ENCODE data around the gene KDM3B.

Gene KDM3B

DNA sequence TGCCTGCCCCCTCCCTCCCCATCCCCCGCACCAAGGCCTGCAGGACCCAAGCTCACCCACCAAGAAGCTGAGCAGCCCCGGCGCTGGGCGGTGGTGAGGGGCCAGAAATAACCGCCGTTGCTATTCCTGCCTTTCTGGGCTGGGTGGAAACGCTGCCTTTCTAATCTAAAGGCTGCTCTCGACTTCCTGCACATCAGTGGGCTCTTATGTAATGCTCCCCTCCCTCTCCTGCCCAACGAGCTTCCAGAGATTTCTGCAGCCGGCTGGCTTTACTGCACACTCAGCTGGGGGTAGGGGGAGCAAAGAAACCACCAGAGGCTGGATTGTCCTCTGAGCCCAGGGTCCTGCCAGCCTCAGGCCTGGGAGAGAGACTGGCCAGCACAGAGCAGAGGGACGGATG is 105.9 kb downstream of the KDM3B start:
- H3K9me3 ChIP-seq (ENCODE audit: control insufficient read depth, low read length) = no peaks in the 10 kb centered on the region

DNA sequence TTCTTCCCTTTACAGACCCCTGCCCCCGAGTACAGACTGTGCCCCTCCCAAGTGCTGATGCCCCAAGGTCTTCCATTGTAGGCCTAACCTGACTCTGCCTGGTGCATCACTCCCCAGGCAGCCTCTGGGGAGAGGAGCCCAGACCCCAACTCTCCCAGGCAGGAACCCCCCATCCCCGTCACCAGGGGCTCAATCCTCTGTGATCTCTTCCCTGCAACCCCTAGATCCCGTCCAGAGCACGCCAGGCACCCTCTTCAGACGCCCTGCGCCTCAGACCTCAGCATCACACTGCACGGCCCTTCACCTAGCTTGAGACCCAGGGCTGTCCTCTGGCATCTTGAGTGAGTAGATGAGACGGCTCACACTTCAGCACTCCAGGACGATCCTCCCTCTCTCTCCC is 106.4 kb downstream of the KDM3B start:
- DNase-seq = no peak
- H2BK12ac ChIP-seq (ENCODE audit: low read length in 2 of 2) = no peak overlapping the region
- H3K9me3 ChIP-seq (ENCODE audit: control insufficient read depth, low read length) = no peaks in the 10 kb centered on the region
- peaks cover 19% of the 10 kb centered on the region in 2 experiments for H3K27me3 ChIP-seq (ENCODE audit: control insufficient read depth in 1 of 2, insufficient read depth in 1 of 2, low read length in 2 of 2)
- no peak overlapping the region for H2BK15ac ChIP-seq (ENCODE audit: low read depth, poor library complexity, severe bottlenecking)
- no peak overlapping the region for H3K27ac ChIP-seq (ENCODE audit: low read length, poor library complexity, severe bottlenecking)
- H2AFZ ChIP-seq (ENCODE audit: low read depth, low read length) = no peak overlapping the region
- H3K18ac ChIP-seq (ENCODE audit: low read depth in 1 of 2, low read length in 2 of 2) = no peak overlapping the region
- no peak overlapping the region for H3K4me2 ChIP-seq (ENCODE audit: low read length, poor library complexity, severe bottlenecking)
- no peaks in the 10 kb centered on the region for H3K79me1 ChIP-seq (replicated peaks; ENCODE audit: low read length, poor library complexity, severe bottlenecking)
- peaks cover 5% of the 10 kb centered on the region for H3K4me1 ChIP-seq (ENCODE audit: control insufficient read depth, insufficient read depth, low read depth, low read length)
- WGBS = 93% methylated on average over 9 of the region's 9 CpGs
- H2BK5ac ChIP-seq (ENCODE audit: low read depth, low read length, poor library complexity, severe bottlenecking) = no peak overlapping the region
- H3K14ac ChIP-seq (ENCODE audit: low read length in 2 of 2) = no peak overlapping the region
- no peak overlapping the region for H4K91ac ChIP-seq (ENCODE audit: low read length)
- no peak overlapping the region for H2BK120ac ChIP-seq (ENCODE audit: low read depth, low read length)
- no peak overlapping the region for H3K4me3 ChIP-seq (ENCODE audit: insufficient read depth in 1 of 2, low read depth in 1 of 2, low read length in 2 of 2)
- H4K8ac ChIP-seq (ENCODE audit: low read length) = no peak overlapping the region
- H3K9ac ChIP-seq (ENCODE audit: low read length) = no peak overlapping the region
- no peak overlapping the region for H3K4ac ChIP-seq (ENCODE audit: low read depth in 1 of 2, low read length in 2 of 2)
- H2AK5ac ChIP-seq (ENCODE audit: low read length, severe bottlenecking) = no peak overlapping the region
- H3K23ac ChIP-seq (ENCODE audit: low read length in 2 of 2) = no peak overlapping the region
- no peaks in the 10 kb centered on the region for H3K36me3 ChIP-seq (ENCODE audit: control insufficient read depth in 1 of 2, insufficient read depth in 2 of 2, low read depth in 1 of 2, low read length in 2 of 2)

More for the DNA sequence above, 105.9 kb downstream of the KDM3B start:
- Histone ChIP-seq H3K36me3 (ENCODE audit: control insufficient read depth in 1 of 2, insufficient read depth in 2 of 2, low read depth in 1 of 2, low read length in 2 of 2) (no peaks in the 10 kb centered on the region), H2BK5ac (ENCODE audit: low read depth, low read length, poor library complexity, severe bottlenecking) (no peak overlapping the region), H3K79me1 (replicated peaks; ENCODE audit: low read length, poor library complexity, severe bottlenecking) (no peaks in the 10 kb centered on the region), H3K4ac (ENCODE audit: low read depth in 1 of 2, low read length in 2 of 2) (no peak overlapping the region), H2BK15ac (ENCODE audit: low read depth, poor library complexity, severe bottlenecking) (no peak overlapping the region), H3K23ac (ENCODE audit: low read length in 2 of 2) (no peak overlapping the region), H3K4me3 (ENCODE audit: insufficient read depth in 1 of 2, low read depth in 1 of 2, low read length in 2 of 2) (no peak overlapping the region), H2AFZ (ENCODE audit: low read depth, low read length) (no peak overlapping the region), H3K4me1 (ENCODE audit: control insufficient read depth, insufficient read depth, low read depth, low read length) (peaks cover 3% of the 10 kb centered on the region), H2AK5ac (ENCODE audit: low read length, severe bottlenecking) (no peak overlapping the region), H3K9ac (ENCODE audit: low read length) (no peak overlapping the region), H4K8ac (ENCODE audit: low read length) (no peak overlapping the region), H3K4me2 (ENCODE audit: low read length, poor library complexity, severe bottlenecking) (no peak overlapping the region), H3K14ac (ENCODE audit: low read length in 2 of 2) (no peak overlapping the region), H4K91ac (ENCODE audit: low read length) (no peak overlapping the region), H3K27ac (ENCODE audit: low read length, poor library complexity, severe bottlenecking) (no peak overlapping the region), H3K27me3 (ENCODE audit: control insufficient read depth in 1 of 2, insufficient read depth in 1 of 2, low read length in 2 of 2) (peaks cover 19% of the 10 kb centered on the region in 2 experiments), H3K18ac (ENCODE audit: low read depth in 1 of 2, low read length in 2 of 2) (no peak overlapping the region), H2BK120ac (ENCODE audit: low read depth, low read length) (no peak overlapping the region), H2BK12ac (ENCODE audit: low read length in 2 of 2) (no peak overlapping the region)
- 72% methylated on average over 11 of the region's 11 CpGs for WGBS
- DNase-seq = no peak

DNA sequence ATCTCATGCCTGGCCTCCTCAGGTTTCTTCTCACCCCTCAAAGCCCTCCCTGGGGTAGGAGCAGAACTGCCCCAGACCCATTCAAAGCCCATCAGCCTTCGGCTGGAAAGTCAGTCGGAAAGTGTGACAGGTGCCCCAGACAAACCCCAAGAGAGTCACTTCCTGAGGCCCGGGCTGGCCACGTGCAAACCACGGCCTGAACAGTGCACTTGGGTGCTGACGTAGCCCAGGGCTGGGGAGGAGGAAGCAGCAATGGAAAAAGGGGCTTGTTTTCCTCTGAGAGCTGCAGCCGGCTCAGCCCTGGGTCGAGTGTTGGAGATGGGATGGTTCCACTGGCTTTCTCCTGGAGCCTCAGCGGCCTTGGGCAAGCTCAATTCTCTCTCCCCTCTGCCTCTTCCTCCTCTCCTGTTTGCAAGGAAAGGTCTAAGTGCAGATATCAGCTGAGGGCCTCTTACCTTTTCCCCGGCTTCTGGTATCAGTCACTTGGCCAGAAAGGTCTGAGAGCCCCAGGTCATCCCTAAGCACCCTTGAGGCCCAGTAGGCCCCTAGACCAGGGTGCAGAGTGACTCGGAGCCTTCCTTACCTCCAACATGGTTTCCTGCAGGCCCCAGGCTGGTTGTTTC is 106.9 kb downstream of the KDM3B start:
- peaks cover 5% of the 10 kb centered on the region for H3K4me1 ChIP-seq (ENCODE audit: control insufficient read depth, insufficient read depth, low read depth, low read length)
- H2AFZ ChIP-seq (ENCODE audit: low read depth, low read length) = no peak overlapping the region
- no peak overlapping the region for H2AK5ac ChIP-seq (ENCODE audit: low read length, severe bottlenecking)
- H4K8ac ChIP-seq (ENCODE audit: low read length) = no peak overlapping the region
- H4K91ac ChIP-seq (ENCODE audit: low read length) = peak overlapping the region; percentile 31
- no peak overlapping the region for H2BK15ac ChIP-seq (ENCODE audit: low read depth, poor library complexity, severe bottlenecking)
- no peak overlapping the region for H2BK120ac ChIP-seq (ENCODE audit: low read depth, low read length)
- H3K4me3 ChIP-seq (ENCODE audit: insufficient read depth in 1 of 2, low read depth in 1 of 2, low read length in 2 of 2) = no peak overlapping the region
- H3K4me2 ChIP-seq (ENCODE audit: low read length, poor library complexity, severe bottlenecking) = no peak overlapping the region
- no peak overlapping the region for H3K9ac ChIP-seq (ENCODE audit: low read length)
- peak; percentile 32 for DNase-seq
- no peak overlapping the region for H3K4ac ChIP-seq (ENCODE audit: low read depth in 1 of 2, low read length in 2 of 2)
- no peaks in the 10 kb centered on the region for H3K9me3 ChIP-seq (ENCODE audit: control insufficient read depth, low read length)
- no peak overlapping the region for H3K27ac ChIP-seq (ENCODE audit: low read length, poor library complexity, severe bottlenecking)
- no peak overlapping the region for H2BK5ac ChIP-seq (ENCODE audit: low read depth, low read length, poor library complexity, severe bottlenecking)
- no peaks in the 10 kb centered on the region for H3K79me1 ChIP-seq (replicated peaks; ENCODE audit: low read length, poor library complexity, severe bottlenecking)
- 84% methylated on average over 11 of the region's 11 CpGs for WGBS
- H2BK12ac ChIP-seq (ENCODE audit: low read length in 2 of 2) = no peak overlapping the region
- no peak overlapping the region for H3K18ac ChIP-seq (ENCODE audit: low read depth in 1 of 2, low read length in 2 of 2)
- peaks cover 14 to 19% of the 10 kb centered on the region in 2 experiments for H3K27me3 ChIP-seq (ENCODE audit: control insufficient read depth in 1 of 2, insufficient read depth in 1 of 2, low read length in 2 of 2)
- H3K14ac ChIP-seq (ENCODE audit: low read length in 2 of 2) = no peak overlapping the region
- no peaks in the 10 kb centered on the region for H3K36me3 ChIP-seq (ENCODE audit: control insufficient read depth in 1 of 2, insufficient read depth in 2 of 2, low read depth in 1 of 2, low read length in 2 of 2)
- H3K23ac ChIP-seq (ENCODE audit: low read length in 2 of 2) = no peak overlapping the region

DNA sequence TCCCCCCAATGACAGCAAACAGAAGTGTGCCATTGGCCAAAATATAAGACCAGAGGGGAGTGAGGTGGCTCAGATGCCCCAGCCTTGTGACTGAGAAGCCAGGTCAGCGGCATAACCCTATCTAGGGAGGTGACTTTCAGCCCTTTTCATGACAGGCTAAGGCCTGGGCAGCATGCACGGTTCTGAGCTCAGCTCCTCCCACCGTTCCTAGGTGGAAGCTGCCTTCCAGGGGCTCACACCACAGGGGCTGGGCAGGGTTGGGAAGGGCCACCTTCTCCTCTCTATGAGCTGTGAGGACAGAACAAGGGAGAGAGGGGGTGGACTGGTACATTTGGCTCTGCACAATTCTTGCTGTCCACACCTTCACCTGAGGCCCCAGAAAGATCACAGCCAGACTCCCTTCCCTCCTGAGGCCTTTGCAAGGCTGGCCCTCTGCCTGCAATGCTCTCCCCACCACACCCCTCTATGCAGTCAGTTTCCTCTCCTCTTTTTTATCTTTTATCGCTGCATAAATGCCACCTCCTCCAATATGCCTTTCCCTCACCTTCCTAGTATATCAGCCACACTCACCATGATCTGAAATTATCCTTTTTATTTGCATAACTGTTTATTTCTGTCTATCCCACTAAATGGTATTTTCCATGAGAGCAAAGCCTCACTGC is 107.7 kb downstream of the KDM3B start:
- no peak overlapping the region for H4K91ac ChIP-seq (ENCODE audit: low read length)
- peaks cover 5% of the 10 kb centered on the region for H3K4me1 ChIP-seq (ENCODE audit: control insufficient read depth, insufficient read depth, low read depth, low read length)
- peak overlapping the region; percentile 23 for H3K9ac ChIP-seq (ENCODE audit: low read length)
- H2BK5ac ChIP-seq (ENCODE audit: low read depth, low read length, poor library complexity, severe bottlenecking) = no peak overlapping the region
- no peak overlapping the region for H2BK15ac ChIP-seq (ENCODE audit: low read depth, poor library complexity, severe bottlenecking)
- H3K4me2 ChIP-seq (ENCODE audit: low read length, poor library complexity, severe bottlenecking) = no peak overlapping the region
- H4K8ac ChIP-seq (ENCODE audit: low read length) = no peak overlapping the region
- no peak overlapping the region for H3K4me3 ChIP-seq (ENCODE audit: insufficient read depth in 1 of 2, low read depth in 1 of 2, low read length in 2 of 2)
- no peak overlapping the region for H3K27ac ChIP-seq (ENCODE audit: low read length, poor library complexity, severe bottlenecking)
- H3K14ac ChIP-seq (ENCODE audit: low read length in 2 of 2) = no peak overlapping the region
- H2AFZ ChIP-seq (ENCODE audit: low read depth, low read length) = no peak overlapping the region
- no peak overlapping the region for H2BK120ac ChIP-seq (ENCODE audit: low read depth, low read length)
- no peak overlapping the region for H3K4ac ChIP-seq (ENCODE audit: low read depth in 1 of 2, low read length in 2 of 2)
- no peaks in the 10 kb centered on the region for H3K36me3 ChIP-seq (ENCODE audit: control insufficient read depth in 1 of 2, insufficient read depth in 2 of 2, low read depth in 1 of 2, low read length in 2 of 2)
- H3K23ac ChIP-seq (ENCODE audit: low read length in 2 of 2) = no peak overlapping the region
- H3K18ac ChIP-seq (ENCODE audit: low read depth in 1 of 2, low read length in 2 of 2) = no peak overlapping the region
- H3K79me1 ChIP-seq (replicated peaks; ENCODE audit: low read length, poor library complexity, severe bottlenecking) = no peaks in the 10 kb centered on the region
- DNase-seq = no peak
- no peak overlapping the region for H2BK12ac ChIP-seq (ENCODE audit: low read length in 2 of 2)
- H2AK5ac ChIP-seq (ENCODE audit: low read length, severe bottlenecking) = no peak overlapping the region
- WGBS = 80% methylated on average over 4 of the region's 4 CpGs
- no peaks in the 10 kb centered on the region for H3K9me3 ChIP-seq (ENCODE audit: control insufficient read depth, low read length)
- peaks cover 10 to 11% of the 10 kb centered on the region in 2 experiments for H3K27me3 ChIP-seq (ENCODE audit: control insufficient read depth in 1 of 2, insufficient read depth in 1 of 2, low read length in 2 of 2)

All from mesenchymal stem cell (in vitro differentiated cells and primary cell).